Hepatic stellate cell (primary cell): ENCODE data around the gene AMDHD2.

Experiments used
- DNase-seq: peaks from one replicate; pipeline ENCODE4 v3.0.0; 2011; ENCODE audit warnings: low spot score

AMDHD2 gene

DNA sequence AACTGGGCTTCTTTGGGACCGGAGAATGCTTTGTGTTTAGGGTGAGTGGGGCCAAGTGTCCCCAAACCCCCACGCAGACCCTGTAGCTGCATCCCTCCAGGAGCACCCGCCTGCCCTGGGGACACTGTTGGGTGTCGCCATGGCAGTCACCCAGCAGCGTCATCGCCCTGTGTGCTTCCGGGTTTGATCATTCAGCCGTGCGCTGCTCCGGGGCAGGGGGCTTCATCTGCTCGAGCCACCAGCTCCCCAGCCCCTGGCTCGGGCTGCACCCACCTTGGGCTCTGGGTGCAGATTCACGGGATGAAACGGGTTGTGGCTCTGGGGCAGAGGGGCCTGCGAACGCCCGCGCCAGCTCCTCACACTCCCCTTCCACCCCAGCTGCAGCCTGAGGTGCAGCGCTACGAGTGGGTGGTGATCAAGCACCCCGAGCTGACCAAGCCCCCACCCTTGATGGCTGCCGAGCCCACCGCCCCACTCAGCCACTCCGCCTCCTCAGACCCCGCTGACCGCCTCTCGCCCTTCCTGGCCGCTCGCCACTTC is 20.2 kb upstream of the AMDHD2 start:
- no peak for DNase-seq

DNA sequence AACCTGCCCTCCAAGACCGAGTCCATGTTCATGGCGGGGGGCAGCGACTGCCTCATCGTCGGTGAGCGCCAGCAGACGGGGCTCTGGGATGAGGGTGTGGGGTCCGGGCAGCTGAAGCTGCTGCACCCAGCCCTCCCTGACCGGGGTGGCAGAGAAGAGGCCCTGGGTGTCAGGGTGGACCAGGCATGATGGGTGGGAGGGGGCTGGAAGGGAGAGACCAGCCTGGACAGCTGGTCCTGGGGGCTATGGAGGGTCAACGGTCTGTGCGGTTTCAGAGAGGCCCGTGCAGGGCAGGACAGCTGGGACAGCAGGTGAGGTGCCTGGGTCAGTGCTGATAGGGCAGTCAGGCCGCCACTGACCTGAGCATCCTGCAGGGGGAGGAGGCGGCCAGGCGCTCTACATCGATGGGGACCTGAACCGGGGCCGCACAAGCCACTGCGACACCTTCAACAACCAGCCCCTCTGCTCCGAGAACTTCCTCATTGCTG is 19.7 kb upstream of the AMDHD2 start:
- no peak for DNase-seq

DNA sequence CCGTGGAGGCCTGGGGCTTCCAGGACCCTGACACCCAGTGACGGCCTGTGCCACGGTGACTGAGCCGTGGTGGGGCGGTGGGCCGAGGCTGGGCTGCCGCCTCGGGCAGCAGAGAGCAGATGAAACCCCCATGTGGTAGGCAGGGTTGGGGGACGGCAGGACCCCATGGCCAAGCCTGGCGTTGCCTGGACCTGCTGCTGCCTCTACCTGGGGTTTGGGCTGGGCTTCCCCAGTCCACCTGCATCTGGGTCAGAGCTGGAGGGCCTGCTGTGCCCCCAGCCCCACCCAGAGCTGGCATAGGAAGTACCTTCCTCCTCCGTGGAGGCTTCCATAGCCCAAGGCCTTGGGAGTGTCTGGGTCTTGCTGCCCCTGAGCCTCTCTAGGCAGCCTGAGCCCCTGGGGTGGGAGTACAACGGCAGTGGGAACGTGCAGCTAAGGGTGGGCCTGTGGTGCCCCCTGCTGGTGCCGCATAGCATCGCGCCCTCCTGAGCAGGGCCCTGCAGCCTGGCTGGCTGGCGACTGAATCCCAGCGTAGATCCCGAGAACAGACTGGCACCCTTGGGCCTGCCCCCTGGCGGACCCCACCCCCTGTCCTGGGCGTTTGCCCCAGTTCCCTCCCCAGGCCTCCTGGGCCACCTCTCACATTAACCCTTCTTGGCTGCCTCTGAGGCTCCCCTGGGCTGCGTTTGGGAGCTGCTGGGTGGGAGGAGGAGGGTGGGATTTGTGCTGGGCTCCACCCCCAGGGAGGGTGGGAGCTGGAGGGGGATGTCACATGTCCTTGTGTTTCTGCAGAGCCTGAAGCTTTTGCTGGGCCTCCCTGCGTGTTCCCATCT is 19.0 kb upstream of the AMDHD2 start:
- peak; percentile 89 for DNase-seq

DNA sequence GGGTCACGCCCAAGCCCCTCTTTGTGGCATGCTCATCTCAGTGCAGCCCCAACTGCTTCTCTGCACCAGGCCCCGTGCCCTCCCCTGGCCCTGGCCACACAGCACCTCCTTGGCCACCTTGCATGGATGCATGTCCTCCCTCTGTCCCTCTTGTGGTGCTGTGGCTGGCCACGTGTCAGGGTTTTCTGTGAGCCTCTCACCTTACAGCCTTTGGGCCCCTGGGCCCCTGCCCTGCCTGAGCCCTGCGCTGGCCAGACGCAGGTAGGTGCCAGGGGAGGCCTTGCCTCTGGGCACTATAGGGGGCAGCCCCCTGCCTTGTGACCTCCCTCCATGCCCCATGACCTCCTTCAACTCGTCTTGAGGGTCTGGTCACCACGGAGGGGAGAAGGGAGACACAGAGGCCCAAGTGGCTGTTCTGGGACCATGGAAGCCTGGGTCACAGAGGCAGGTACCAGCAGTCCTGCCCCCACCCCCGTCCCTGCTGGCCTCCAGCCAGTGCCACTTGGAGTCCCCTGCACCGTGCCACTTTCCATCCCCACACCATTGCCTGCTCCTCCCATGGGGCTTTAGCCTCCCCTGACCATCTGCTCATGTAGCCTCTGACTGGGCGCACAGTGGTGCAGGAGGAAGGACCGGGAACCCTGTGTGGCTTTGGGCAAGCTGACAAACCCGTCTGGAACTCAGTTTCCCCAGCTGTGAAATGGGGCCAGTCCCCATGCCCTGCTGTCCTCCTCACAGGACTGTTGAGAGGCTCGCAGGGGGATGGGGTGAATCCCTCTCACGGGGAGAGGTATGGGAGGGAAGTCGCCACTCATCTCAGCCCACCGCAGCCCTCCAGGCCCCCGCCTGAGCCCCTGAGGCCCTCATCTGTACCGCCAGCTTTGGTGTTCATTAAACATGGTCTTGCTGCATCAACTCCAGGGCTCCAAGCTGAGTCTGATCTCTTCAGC is 17.9 kb upstream of the AMDHD2 start:
- no peak for DNase-seq

DNA sequence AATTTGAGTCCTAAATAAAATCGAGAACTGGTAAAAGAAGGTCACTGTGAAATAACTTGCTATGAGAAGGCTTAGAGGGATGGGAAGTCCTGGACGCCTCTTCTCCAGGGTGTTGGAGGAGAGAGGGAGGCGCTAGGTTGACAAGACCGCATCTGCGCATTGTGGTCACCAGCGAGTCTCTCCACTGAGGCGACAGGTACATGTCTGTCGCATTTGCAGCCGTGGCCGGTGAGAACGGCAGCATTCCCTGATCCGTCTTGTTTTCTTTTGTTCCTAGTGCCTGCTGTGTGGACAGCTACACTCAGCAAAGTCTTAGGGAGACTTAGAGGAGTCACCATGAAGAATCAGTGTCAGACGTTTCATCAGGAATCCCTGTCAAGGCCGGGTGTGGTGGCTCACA is 14.5 kb upstream of the AMDHD2 start:
- no peak for DNase-seq

DNA sequence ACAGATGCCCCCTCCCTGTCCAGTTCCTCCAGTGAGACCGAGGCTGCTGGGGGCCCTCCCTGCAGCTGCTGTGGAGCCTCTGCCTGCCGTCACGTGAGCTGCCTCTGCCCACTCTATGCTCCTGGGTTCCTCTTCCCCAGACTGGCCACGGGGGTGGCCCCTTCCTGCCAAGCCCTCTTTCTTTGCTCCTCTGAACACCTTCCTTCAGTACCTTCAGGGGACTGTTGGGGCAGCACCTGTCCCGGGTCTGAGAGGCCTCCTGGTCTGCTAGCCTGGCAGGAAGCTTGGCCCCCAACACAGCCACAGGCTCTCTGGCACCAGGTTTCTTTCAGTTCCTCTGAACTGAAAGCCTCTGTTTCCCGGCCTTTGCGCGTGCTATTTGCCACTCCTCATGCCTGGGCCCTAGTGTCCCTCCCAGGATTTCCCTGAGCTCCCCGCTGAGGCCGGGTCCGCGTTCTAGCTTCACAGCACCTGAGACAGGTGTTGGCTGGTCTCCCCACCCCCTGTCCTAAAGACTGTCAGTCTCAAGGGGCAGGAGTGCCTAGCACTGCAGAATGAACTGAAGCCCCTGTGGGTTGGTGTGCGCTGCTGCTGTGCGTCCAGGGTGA is 13.0 kb upstream of the AMDHD2 start:
- DNase-seq, result no peak

DNA sequence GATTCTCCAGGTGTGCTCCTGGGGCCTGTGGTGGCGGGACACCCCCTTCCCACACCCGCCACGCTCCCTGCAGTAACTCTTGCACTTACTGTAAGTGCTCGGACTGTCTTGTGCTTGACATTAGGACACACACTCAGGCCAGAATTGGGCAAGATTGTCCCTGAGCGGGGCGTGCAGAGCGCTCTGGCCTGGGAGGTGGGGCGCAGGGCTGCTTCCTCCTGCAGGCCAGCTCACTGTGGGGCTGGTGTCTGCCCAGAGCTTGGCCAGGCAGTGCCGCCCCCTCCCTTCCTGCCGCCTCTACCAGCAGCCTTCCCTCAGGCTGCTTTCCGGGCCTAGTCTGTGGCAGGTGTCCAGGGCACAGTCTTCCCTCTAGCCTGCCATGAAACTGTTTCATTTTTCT is 12.5 kb upstream of the AMDHD2 start:
- DNase-seq, result no peak

DNA sequence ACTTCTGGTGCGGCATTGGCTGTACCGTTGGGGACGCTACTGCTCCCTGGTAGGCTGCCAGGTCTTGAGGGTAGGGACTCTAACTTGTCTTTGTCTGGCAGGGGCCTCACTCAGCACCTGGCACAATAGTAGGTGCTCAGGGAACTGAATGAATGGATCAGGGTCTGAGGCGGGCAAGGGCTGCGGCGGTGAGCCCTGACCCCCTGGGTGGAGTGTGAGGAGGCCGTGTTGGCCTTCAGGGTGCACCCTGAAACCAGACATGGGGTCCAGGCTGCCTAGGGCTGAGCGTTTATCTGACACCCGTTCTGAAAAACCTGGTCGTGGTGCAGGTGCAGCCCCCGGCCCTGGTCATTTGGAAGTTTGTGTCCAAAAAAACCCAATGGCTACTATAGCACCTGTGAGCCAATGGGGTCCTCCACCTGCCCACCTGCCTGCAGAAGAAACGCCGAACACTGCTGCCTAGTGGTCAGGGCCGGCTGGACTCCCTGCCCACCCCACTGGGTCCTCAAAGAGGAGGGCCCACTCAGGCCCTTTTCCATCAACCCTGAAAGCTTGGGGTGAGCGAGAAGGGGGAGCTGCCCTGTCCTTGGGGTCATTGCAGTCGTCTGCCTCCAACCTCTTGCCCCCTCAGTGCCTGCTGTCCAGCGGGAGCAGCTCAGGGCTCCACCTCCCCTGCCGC is 11.3 kb upstream of the AMDHD2 start:
- DNase-seq, result no peak

DNA sequence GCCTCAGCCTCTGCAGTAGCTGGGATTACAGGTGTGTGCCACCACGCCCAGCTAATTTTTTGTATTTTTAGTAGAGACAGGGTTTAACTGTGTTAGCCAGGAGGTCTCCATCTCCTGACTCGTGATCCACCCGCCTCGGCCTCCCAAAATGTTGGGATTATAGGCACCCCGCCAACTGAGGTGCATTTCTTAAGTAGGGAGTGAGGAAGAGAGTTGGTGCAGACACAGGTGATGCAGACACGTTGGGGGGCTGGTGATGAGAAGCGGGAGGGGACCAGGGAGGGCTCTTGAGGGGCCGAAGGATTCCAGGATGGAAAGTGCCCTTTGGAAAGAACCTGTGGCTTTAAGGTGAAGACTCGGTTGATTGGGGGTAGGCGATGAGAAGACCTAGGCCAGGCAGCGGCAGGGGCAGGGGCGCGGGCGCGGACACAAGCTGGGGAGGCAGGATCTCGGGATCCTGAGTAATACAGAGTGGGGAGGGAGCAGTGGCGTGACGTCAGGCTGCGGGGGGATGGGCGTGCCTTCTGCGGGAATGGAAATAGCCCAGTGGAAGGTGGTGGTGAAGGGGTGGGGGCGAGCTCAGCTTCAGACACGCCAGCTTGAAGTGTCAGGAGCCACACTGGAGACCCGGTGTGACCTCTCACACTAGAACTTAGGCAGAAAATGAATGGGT is 8.9 kb upstream of the AMDHD2 start:
- DNase-seq, result peak; percentile 83

DNA sequence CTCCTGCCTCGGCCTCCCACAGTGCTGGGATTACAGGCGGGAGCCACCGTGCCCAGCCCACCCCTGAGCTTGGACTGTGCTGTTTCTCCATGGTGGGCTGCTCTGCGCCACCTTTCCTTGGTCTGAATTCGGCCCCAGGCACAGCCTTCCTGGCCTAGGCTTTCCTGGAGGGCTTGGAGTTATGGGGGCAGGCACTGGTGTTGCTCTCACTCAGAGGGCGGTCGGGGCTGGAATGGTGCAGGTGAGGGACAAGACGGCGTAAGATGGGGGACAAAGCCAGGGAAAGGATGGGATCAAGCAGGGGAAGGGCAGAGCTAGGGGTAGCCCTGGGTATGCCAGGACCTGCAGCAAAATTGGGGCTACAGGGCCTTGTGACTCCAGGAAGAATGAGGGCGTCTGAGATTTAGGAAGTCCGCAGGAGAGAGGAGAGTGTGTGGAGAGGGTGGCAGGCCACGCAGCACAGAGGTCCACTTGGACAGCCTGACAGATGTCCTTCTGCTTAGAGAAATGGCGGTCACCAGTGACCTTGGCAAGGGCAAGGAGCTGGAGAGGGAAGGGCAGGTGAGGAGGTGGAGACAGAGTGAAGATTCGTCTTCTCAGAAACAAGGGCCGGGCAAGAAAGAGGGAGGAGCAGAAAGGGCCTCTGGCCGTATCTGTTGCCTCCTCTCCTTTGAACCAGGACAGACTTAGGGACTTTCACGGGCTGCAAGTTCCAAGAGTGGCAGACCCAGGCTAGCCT is 8.0 kb upstream of the AMDHD2 start:
- no peak for DNase-seq

DNA sequence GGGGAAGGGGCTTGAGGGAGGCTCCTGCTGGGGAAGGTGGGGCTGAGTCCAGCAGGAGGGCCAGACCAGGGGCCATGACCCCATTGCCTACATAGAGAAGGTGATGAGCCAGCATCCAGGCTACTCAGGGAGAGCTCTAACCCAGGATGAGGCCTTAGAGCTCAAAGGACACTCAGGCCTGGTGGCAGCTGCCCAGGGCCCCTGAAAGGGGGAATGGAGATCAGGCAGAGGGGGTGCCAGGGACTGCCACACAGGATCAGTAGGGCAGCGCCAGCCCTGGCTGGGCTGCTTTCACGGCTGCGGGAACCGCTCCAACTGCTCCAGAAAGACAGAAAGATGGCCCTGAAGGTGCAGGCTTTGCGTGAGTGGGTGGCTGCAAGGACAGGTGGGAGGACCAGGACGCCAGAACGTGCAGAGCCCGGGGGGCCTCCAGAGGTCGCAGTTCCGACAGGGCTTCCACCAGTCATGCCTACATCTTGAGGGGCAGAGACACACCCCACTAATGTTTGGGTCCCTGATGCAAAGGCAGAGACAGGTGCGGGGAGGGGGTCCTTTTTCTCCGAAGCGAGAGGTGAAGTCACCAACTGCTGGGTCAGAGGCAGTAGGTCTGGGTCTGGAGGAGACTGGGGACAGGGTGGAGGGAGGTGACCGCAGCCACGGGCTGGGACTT is 7.3 kb upstream of the AMDHD2 start:
- DNase-seq, result no peak

DNA sequence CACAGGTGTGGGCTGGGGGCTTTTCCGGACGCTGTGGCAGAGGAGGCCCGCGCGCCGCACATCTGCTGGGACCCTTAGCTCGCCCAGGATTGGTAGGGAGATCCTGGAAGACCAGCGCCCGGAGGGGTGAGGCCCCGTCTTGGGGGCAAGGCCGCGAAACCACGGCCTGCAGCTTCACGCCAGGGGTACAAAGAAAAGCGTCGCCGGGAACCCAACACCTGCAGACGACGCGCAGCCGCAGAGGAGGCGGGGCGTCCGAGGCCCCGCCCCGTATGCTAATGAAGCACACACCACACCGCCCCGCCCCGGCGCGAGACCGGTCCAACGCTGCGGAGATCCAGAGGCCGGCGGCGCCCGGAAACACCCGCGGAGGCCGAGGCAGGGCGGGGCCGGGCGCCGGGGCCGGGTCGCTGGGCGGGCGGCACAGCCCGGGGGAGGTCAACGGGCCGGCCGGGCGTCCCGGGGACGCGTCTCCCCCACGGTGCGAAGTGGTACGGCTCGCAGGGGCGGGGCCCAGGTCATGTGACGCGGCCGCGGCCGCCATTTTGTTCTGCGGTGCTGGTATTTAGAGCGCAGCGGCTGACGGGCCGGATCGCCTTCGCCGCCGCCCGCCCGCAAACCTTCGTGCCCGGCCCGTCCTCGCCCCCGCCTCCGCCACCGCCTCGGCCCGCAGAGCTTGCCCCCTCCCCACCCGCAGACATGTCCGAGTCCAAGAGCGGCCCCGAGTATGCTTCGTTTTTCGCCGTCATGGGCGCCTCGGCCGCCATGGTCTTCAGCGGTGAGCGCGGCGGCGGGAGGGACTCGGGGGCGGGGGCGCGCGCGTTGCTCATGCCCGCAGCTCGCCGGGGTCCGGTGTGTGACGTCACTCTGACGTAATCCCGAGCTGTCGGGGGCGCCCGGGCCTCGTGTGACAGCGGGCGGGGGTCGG is 6.5 kb upstream of the AMDHD2 start, which contains the start of gene ATP6V0C:
TSS of gene ATP6V0C (plus strand) at position 548 of the 928 bp plus-strand sequence. CDS start at position 700, 152 bp downstream.
- peak; percentile 91 for DNase-seq

DNA sequence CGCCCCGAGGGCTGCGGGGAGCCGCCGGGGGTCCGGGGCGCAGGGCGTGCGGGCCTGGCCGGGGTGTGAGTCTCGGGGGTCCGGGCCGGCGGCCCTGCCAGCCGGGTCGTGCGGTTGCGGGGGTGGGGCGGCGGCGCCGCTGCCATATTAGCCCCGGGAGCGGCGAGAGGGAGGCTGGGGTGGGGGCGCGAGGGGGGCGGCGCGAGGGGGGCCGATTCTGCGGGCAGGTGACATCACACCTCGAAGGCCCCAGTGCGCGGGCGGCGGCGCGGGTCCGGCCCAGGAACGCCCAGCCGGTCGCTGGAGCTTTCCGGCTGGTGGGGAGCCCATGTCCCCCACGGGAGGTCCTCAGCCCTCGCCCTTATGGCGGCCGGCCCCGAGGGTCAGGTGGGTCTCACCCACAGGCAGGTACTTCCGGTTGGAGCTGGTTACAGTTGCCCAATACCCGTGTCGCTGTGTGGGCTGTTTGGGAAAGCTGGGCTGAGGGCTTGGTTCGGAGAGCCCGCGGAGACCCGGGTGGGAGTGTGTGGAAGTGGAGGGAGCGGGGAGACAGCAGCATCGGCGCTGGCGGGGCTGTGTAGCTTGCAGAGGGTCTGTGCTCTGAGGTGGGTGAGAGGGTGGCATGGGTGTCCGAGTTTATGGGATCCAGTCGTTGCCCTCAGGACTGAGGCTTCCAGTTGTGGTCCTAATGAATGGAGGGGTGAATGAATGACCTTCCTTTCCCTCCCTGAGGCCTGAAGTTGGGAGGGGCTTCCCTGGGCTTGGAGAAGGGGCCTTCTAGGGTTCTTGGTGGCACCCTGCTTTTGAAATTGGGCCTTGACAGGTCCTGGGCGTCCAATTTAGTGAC is 5.6 kb upstream of the AMDHD2 start:
- no peak for DNase-seq

DNA sequence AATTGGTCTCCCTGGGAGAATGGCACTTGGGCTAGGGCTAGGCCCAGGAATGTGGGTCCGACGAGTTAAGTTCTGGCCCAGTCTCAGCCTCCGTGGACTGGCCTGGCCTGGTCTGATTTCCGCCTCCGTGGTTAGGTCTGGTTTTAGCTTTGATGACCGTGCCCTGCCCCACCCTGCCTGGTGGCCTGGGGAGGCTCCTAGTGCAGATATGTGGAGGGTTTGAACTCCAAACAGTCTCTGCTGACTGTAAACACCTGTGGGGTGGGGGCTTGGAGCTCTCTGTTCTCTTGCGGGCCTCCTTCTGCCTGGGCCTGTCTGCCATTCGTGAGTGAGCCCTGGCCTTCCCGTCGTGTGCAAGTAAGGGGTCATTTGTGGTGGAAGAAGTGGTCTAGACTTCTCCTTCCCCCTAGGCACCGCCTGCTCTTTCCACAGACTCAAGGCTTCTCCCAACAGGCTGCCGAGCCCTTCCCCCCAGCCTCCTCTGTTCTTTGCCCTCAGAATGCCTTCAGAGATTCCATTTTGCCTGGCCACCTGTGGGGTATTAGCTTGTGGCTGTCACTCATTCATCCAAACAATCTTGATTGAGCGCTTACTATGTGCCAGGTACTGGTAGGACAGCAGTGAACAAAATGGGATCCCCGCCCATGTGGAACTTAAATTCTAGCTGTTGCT is 4.9 kb upstream of the AMDHD2 start:
- peak; percentile 48 for DNase-seq

DNA sequence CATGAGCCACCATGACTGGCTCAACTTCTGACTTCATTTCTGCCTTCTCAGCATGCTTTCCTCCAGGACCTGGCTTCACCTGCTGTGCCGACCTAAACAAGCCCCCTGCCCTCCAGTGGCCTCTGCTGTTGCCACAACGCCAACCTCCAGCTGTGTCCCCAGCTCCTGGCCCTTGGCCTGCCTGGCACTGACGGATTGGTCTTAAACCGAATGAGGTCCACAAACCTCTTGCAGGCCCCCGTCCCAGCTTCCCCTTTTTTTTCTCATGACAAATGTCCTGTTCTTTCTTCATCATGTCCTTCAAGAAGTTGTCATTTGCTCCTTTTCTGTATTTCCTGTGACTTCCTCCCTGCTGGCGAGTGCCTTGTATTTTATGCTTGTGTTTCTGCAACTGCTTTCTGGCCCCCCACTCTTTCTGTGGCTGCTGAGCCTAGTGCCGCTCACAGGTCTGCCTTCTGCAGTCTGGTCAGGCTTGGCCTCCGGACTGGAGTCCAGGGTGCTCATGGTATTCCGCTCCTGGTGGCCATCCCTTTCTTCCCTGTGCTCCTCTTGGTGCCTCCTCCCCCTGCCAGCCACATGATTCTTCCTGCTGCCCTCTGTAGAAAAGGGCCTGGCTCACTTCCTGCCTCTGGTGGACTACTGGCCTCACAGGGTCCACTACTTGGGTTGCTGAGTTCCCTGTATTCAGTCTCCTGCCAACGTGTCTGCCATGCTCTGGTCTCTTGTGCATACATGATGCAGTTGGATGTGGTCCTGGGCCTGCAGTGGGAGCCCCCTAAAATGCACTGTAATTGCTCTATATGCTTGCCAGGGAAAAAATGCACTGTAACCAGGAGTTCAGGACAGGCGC is 3.6 kb upstream of the AMDHD2 start:
- peak; percentile 61 for DNase-seq
